Hematopoietic multipotent progenitor cell treated with erythropoietin and hydrocortisone succinate and interleukin-3 and kit ligand, for 17 days (in vitro differentiated cells): Measurements from ENCODE around the gene DENND1A.

ENCODE experiments used
- DNase-seq: peaks from one replicate; pipeline ENCODE4 v3.0.0-alpha.2; 2015; ENCODE audit warnings: low spot score

Gene DENND1A

DNA sequence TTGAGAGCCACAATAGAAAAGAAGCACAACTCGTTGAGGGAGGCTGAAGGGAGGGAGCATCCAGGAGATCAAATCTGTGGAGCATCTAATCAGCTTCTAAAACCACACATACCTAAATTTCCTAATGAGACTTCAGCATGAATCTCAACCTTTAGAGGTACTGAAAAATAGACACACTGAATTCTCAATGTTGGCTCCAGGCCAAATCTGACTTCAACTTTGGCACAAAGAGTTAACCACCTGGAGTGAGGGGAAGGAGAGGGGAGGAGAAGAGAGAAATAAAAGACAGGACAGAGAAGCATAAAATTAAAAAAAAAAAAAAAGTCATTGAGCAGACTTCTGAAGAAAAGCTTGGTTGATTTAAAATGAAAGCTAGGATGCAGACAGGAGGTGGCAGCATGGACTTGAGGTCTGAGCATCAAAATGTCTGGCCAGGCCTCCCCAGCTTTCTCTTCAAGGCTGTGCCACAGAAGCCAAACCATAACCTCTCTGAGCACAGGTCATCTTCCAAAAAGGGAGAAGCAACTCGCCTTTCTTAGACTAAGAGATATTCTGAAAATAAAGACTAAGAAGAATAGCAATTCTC, 205.6 kb downstream of the DENND1A start:
- DNase-seq, result no peak

DNA sequence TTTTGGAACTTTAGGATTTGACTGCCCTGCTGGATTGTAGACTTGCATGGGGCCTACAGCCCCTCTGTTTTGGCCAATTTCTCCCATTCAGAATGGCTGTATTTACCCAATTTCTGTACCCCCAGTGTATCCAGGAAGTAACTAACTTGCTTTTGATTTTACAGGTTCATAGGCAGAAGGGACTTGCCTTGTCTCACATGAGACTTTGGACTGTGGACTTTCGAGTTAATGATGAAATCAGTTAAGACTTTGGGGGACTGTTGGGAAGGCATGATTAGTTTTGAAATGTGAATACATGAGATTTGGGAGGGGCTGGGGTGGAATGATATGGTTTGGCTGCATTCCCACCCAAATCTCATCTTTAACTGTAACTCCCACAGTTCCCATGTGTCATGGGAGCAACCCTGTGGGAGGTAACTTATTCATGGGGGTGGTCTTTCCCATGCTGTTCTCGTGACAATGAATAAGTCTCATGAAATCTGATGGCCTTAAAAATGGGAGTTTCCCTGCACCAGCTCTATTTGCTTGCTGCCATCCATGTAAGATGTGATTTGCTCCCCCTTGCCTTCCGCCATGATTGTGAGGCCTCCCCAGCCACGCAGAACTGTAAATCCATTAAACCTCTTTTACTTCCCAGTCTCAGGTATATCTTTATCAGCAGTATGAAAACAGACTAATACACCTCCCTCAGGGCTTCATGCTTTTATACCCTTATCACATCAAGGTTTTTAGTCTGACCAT, 206.6 kb downstream of the DENND1A start:
- DNase-seq, result no peak

- DNase-seq, result no peak
These were observed 207.5 kb downstream of the DENND1A start for GRCh38 chr9:123722378-123722777.

GRCh38 chr9:123718188-123718587, 211.7 kb downstream of the DENND1A start:
- DNase-seq, result no peak

GRCh38 chr9:123717581-123718175, 212.2 kb downstream of the DENND1A start:
- DNase-seq, result no peak

DNA sequence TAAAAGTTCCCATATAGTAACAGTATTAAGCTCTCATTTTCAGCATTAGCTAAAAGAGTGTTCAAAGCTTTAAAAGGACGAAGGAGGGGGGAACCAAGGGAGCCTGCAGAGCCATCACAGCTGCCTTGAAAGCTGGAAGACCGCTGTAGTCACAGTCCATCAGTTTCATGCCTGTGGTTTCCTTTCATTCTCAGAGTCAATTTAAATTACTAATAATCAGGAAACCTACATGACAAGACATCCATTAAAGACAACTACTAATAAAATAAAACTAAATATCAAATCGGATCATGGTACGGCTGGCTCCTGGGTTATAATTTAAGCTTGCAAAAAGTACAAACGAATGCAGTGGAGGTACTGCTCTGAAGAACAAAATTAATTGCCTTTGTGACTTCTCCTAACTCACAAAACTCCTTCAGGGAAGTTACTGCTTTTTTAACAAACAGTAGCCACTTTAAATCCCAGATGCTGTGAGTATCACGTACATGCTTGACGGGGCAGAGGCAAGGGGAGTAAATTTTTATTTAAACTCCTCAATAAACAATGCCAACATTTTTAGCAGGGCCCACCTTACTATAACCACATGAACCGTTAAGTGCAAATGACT, 213.5 kb downstream of the DENND1A start:
- DNase-seq, result no peak

GRCh38 chr9:123715258-123715657, 214.7 kb downstream of the DENND1A start:
- DNase-seq, result no peak

DNA sequence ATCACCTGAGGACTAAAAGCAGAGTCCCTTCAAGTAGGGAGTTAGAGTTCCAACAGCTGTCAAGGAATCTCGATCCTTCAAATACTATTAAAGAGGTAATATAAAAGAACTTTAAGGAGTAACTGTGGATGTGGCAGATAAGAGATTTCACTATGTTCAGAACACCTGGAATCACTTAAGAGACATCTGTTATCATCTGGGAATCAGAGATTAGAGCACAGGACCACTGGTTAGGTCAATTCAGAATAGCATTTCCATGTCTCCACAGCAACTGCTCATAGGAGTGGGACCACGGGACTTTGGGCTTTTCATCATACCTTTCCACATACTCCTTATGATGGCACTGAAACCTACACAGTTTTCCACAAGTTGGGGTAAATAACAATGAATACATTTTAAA, 216.6 kb downstream of the DENND1A start:
- DNase-seq, result no peak

DNA sequence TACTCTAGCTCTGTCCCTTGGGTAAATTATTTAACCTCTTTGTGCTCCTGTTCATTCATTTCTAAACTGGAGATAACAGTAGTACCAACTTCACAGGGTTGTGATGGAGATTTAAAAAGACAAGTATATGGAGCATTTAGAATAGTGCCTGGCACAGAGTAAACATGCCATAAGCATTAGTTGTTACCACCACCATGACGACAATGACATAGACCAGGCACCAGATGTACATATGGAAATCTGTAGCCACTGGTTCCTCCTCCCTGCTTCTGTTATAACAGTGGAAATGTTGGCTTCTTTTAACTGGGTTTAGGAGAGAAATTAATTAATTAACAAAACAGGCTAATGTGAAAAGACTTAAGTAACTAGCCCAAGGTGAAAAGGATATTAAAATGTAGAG, 217.5 kb downstream of the DENND1A start:
- DNase-seq, result no peak

- DNase-seq, result no peak
These were observed 219.6 kb downstream of the DENND1A start for GRCh38 chr9:123710299-123710698.

GRCh38 chr9:123702483-123702882, 227.4 kb downstream of the DENND1A start:
- no peak for DNase-seq

- no peak for DNase-seq
These were observed 232.2 kb downstream of the DENND1A start for GRCh38 chr9:123697686-123698085.

DNA sequence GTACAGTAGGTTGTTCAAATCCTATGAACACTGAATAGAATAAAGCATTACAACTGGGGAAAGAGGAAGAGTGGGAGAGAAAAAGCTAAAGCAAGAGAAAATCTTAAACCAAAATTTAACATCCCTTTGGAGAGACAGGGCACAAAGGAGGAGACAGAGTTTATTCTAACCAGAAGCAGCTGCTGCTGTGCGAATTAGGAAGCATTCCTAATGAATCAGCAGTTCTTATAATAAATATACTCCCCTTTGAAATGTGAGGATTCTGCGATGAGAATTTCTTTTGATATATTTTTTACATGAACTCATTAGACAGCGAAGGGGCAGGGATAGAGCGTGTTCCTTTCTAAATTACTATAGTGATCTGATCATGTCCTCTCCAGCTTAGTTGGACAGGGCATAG, 233.4 kb downstream of the DENND1A start:
- DNase-seq, result no peak

GRCh38 chr9:123695386-123695785, 234.5 kb downstream of the DENND1A start:
- no peak for DNase-seq

GRCh38 chr9:123691765-123692303, 238.1 kb downstream of the DENND1A start:
- DNase-seq, result no peak

DNA sequence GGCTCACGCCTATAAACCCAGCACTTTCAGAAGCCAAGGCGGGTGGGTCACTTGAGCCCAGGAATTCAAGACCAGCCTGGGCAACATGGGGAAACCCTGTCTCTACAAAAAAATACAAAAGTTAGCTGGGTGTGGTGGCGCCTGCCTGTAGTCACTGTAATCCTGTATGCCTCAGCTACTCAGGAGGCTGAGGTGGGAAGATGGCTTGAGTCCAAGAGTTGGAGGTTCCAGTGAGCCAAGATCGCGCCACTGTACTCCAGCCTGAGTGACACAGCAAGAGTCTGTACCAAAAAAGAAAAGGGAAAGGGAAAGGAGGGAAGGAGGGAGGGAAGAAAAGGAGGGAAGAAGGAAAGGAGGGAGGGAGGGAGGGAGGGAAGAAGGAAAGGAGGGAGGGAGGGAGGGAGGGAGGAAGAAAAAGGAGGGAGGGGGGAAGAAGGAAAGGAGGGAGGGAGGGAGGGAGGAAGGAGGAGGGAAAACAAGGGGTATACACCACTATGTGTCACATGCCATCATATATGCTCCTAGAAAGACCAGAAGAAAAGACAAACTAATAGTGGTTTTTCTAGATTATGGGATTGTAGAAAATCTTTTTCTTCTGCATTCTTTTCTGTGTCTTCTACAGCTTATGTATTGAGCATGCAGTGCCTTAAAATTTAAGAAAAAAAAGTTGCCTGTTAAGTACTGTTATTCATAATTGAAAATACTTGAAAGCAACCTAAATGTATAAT, 240.1 kb downstream of the DENND1A start:
- no peak for DNase-seq

DNA sequence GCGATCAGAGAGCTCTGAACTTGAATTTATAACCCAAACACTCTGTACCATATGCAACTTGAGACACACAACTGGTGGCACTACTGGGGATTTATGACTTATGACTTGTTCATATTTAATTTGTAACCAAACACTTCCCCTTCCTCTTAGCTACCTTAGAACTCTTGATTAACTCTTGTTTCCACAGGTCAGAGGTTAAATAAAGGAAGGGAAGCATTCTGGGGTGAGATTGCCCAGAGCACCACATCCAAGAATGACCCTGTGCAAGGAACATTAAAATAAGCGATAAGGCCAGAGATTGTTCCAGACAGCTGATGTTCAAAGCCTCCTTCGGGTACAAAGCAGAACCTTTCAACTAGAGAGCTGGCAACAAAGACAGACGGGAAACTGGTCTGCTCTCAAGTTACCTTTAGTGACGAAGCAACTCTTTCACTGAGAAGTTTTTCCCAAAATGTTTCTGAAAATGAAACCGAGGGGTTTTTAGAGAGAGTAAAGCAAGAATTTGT, 242.6 kb downstream of the DENND1A start:
- no peak for DNase-seq

- DNase-seq, result no peak
These were observed 243.1 kb downstream of the DENND1A start for GRCh38 chr9:123686829-123687192.

DNA sequence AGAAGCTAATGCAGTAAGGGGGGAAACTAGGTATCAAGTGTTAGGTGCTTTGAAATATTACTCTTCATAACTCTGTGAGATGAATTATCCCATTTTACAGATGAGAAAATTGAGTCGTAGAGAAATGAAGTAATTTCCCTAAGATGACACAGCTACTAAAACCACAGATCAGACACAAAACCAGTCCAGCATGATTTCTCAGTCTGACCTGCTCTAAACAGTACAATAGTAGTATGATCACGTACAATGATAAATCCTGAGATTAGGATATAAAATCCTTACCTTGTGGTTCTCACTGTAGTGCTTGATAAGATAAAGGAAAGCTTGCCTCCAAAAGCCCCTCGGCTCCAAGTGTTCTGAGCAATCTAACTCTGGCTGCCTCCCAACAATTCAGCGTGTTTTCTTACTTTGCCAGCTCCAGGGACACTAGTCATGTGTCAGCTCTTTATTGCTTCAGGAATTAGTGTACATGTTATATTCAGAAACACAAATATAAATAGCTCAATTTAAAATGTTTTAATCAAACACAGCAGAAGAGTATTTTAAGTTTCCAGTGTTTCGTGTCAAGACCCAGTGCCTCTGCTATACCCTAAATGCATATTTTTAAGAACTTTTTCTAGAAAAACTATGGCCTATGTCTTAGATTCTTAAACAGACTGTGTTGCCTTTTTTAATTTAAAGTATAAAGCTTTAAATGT, 243.6 kb downstream of the DENND1A start:
- no peak for DNase-seq

DNA sequence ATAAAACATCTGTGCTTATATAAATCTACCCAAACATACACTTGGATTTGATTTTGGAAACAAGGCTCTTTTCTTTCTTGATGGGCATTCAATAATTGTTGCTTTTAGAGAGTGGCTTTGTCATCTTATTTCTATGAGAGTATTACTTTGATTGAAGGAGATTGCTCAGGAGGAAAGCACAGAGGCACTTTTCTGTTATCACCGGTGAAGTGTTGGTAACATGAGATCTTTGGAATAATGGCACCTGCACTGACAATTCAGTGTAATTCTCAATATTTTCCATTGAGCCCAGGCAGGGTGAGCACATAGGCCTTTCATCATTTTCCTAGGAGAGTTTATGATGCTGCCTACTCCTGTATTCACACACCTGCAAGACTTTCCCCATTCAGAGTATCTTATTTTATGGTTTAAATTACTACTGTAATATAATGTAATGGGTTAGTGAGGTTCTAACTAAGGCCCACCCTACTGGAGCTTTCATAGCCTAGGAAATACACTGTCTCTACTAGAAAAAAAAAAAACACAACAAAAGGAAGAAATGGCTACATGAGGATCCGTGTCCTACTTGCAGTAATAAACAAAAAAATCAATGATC, 244.3 kb downstream of the DENND1A start:
- no peak for DNase-seq
